H1 (cell line): ENCODE data around the gene DAGLA.

Experiments used
- CBX5 ChIP-seq: fragments of 300-800, 300-1000 bp; sonication (generic); IDR thresholded peaks from 2 replicates; pipeline ENCODE4 v1.7.1; 2016; ENCODE audit warnings: antibody characterized with exemption, low read length, low read depth
- JUN ChIP-seq: IDR thresholded peaks from 2 replicates; pipeline ENCODE4 v1.6.1; 2011; ENCODE audit warnings: low read depth, mild to moderate bottlenecking, improper control_type of control experiment, low read length
- NANOG ChIP-seq: IDR thresholded peaks from 2 replicates; pipeline ENCODE4 v1.6.1; 2011; ENCODE audit warnings: low read length, low read depth, mild to moderate bottlenecking, inconsistent platforms; ENCODE audit not compliant: insufficient read depth, poor library complexity, severe bottlenecking
- POLR2A ChIP-seq, 2 experiments: IDR thresholded peaks; 1 replicate in 1 of 2; 2 replicates in 1 of 2; pipeline ENCODE4 v1.6.1; 2011; ENCODE audit warnings: low read depth in 2 of 2, low read length in 2 of 2, mild to moderate bottlenecking in 2 of 2; ENCODE audit errors: control extremely low read depth in 1 of 2
- RFX5 ChIP-seq: IDR thresholded peaks from 2 replicates; pipeline ENCODE4 v1.6.1; 2011; ENCODE audit warnings: low read depth, low read length, improper control_type of control experiment, borderline replicate concordance
- RNF2 ChIP-seq: fragments of 200-900, 300-1000 bp; sonication (generic); IDR thresholded peaks from 2 replicates; pipeline ENCODE4 v1.7.1; 2016; ENCODE audit warnings: borderline replicate concordance, low read depth, mild to moderate bottlenecking, antibody characterized with exemption, low read length; ENCODE audit not compliant: poor library complexity, severe bottlenecking; ENCODE audit errors: missing control alignments
- SAP30 ChIP-seq: fragments of 300-600 bp; sonication (generic); IDR thresholded peaks from 2 replicates; pipeline ENCODE4 v1.7.1; 2012; ENCODE audit warnings: low read length, moderate library complexity, mild to moderate bottlenecking, inconsistent platforms; ENCODE audit not compliant: insufficient read depth, insufficient replicate concordance
- SIRT6 ChIP-seq: IDR thresholded peaks from one replicate; pipeline ENCODE4 v1.7.1; 2012; ENCODE audit warnings: low read length, inconsistent platforms
- SP1 ChIP-seq: IDR thresholded peaks from 2 replicates; pipeline ENCODE4 v1.6.1; 2011; ENCODE audit warnings: low read depth, low read length
- TBP ChIP-seq: IDR thresholded peaks from 2 replicates; pipeline ENCODE4 v1.6.1; 2011; ENCODE audit warnings: low read depth, low read length, improper control_type of control experiment
- TF ChIP-seq, protein P1 (sequence below): IDR thresholded peaks from 2 replicates; pipeline ENCODE4 v1.6.1; 2012; ENCODE audit warnings: inconsistent platforms
- TF ChIP-seq, protein P2 (sequence below), 3 experiments: IDR thresholded peaks; 1 replicate in 2 of 3; 2 replicates in 1 of 3; pipeline versions ENCODE4 v1.5.1 to v1.6.1; 2011; ENCODE audit warnings: low read length in 3 of 3, mild to moderate bottlenecking in 3 of 3, inconsistent platforms in 2 of 3, low read depth in 1 of 3, moderate library complexity in 1 of 3; ENCODE audit not compliant: insufficient read depth in 1 of 3; ENCODE audit errors: control extremely low read depth in 1 of 3

DNA sequence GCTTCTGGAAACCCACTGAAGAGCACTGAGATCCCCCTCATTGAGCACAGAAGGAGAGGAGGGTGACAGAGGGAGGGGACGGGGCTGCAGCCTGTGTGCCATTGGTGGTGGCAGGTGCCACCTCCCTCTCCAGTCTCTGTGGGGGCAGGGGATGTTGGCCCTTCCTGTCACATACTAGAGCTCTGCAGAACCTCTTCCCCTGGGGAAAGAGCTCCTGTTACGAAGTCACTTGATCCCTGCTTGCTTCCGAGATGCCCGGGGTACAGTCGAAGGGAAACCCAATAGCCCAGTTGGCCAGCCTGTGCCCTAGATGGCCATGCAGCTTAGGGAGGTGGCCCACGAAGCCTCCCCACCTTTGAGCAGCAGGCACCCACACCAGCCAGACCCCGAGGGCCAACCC lies 29.4 kb downstream of the DAGLA start:
- no peak for TF ChIP-seq RNF2
- TF ChIP-seq RFX5: no peak
- no peak for TF ChIP-seq POLR2A (IDR thresholded peaks at IDR 0.05; ENCODE audit: control extremely low read depth in 1 of 2, low read depth in 2 of 2, low read length in 2 of 2)
- TF ChIP-seq TBP: no peak
- TF ChIP-seq, protein P1, sequence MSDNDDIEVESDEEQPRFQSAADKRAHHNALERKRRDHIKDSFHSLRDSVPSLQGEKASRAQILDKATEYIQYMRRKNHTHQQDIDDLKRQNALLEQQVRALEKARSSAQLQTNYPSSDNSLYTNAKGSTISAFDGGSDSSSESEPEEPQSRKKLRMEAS: no peak
- TF ChIP-seq SAP30: no peak
- TF ChIP-seq, protein P2, sequence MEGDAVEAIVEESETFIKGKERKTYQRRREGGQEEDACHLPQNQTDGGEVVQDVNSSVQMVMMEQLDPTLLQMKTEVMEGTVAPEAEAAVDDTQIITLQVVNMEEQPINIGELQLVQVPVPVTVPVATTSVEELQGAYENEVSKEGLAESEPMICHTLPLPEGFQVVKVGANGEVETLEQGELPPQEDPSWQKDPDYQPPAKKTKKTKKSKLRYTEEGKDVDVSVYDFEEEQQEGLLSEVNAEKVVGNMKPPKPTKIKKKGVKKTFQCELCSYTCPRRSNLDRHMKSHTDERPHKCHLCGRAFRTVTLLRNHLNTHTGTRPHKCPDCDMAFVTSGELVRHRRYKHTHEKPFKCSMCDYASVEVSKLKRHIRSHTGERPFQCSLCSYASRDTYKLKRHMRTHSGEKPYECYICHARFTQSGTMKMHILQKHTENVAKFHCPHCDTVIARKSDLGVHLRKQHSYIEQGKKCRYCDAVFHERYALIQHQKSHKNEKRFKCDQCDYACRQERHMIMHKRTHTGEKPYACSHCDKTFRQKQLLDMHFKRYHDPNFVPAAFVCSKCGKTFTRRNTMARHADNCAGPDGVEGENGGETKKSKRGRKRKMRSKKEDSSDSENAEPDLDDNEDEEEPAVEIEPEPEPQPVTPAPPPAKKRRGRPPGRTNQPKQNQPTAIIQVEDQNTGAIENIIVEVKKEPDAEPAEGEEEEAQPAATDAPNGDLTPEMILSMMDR (IDR thresholded peaks at IDR 0.05; ENCODE audit: control extremely low read depth in 1 of 3, insufficient read depth in 1 of 3, low read depth in 1 of 3, low read length in 3 of 3): no peak
- no peak for TF ChIP-seq JUN
- no peak for TF ChIP-seq SP1
- TF ChIP-seq NANOG: no peak
- no peak for TF ChIP-seq CBX5
- TF ChIP-seq SIRT6: no peak
